AG04449 (cell line): ENCODE data around the gene ARHGEF38.
"Not testable (repeated sequence)": the region's sequence is repeated elsewhere in the genome, so short reads cannot be mapped to it uniquely, and the experiment has no call there.

Experiments
- CTCF ChIA-PET: fragments of 350-600 bp; formaldehyde crosslinking; extraction: SDS; loops from one replicate; lab custom pipeline; 2021; ENCODE audit warnings: antibody characterized with exemption; lab: Yijun Ruan, JAX
- POLR2A ChIA-PET: fragments of 400-600, 350-600 bp; formaldehyde crosslinking; extraction: SDS; loops from one replicate; lab custom pipeline; 2020; ENCODE audit warnings: antibody characterized with exemption, inconsistent platforms; lab: Yijun Ruan, JAX
- DNase-seq: peaks from one replicate; pipeline ENCODE4 v3.0.0-alpha.2; 2010; ENCODE audit warnings: low read depth, low spot score
- H3K4me3 ChIP-seq: 2 replicates; pipeline ENCODE4 v1.5.1; 2011; ENCODE audit warnings: low read depth, mild to moderate bottlenecking, control low read depth, low read length
- TF ChIP-seq, protein P1 (sequence below): IDR thresholded peaks from one replicate; pipeline ENCODE4 v1.5.1; 2011; ENCODE audit warnings: mild to moderate bottlenecking, moderate library complexity, low read length, control low read depth, inconsistent platforms; ENCODE audit not compliant: insufficient read depth; ENCODE audit errors: missing control alignments

Gene ARHGEF38

DNA sequence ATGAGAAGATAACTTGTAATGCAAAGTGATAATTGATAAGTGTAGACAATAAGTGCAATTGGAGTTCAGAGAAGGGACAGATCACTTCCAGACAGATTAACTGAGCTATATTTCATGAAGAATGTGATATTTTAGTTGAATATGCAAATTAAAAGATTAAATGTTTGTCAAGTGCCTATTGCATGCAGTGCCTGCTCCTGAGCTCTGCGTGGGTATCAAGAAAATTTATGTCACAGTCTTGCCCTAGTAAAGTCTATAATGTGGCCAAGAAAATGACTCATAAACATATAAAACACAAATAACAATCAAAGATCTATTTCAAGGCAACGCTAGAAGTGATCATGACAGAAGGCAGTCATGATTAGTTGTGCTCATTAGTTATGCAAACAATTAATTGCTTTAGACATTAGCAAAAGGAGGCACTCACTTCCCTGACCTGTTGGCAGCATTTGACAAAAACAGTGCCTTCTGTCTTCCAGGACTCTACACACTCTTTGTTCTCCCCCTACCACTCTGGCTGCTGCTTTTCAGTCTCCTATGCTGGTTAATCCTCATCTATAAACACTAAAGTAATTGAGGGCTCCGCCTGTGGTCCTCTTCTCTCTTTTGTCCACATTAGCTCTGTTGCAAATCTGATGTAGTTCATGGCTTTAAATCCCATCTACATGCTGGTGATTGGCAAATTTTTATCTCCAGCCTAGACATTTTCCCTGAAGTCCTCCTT lies 47.7 kb downstream of the ARHGEF38 start:
- H3K4me3 ChIP-seq = no peak overlapping the region
- ChIA-PET POLR2A (no interaction called here), CTCF (no interaction called here)
- DNase-seq = no peak
- TF ChIP-seq, protein P1, sequence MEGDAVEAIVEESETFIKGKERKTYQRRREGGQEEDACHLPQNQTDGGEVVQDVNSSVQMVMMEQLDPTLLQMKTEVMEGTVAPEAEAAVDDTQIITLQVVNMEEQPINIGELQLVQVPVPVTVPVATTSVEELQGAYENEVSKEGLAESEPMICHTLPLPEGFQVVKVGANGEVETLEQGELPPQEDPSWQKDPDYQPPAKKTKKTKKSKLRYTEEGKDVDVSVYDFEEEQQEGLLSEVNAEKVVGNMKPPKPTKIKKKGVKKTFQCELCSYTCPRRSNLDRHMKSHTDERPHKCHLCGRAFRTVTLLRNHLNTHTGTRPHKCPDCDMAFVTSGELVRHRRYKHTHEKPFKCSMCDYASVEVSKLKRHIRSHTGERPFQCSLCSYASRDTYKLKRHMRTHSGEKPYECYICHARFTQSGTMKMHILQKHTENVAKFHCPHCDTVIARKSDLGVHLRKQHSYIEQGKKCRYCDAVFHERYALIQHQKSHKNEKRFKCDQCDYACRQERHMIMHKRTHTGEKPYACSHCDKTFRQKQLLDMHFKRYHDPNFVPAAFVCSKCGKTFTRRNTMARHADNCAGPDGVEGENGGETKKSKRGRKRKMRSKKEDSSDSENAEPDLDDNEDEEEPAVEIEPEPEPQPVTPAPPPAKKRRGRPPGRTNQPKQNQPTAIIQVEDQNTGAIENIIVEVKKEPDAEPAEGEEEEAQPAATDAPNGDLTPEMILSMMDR = no peak

DNA sequence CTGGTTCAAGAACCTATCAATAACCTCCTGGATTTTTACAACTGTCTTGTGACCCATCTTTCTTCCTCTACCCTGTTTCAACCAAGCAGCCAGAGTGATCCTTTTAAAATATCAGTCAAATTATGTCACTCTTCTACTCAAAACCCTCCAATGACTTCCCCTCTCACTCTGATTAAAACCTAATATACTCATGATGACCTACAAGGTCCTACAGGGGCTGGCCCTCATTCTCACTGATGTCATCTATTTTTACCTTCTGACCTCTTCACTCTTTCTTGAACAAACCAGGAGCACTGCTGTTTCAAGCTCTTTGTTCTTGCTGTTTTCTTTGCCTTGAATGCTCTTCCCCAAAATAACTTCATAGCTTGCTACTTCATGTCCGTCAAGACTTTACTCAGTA lies 48.5 kb downstream of the ARHGEF38 start:
- H3K4me3 ChIP-seq = no peak overlapping the region
- DNase-seq = no peak
- POLR2A ChIA-PET = no interaction called here
- CTCF ChIA-PET = no interaction called here
- TF ChIP-seq, protein P1 = no peak

DNA sequence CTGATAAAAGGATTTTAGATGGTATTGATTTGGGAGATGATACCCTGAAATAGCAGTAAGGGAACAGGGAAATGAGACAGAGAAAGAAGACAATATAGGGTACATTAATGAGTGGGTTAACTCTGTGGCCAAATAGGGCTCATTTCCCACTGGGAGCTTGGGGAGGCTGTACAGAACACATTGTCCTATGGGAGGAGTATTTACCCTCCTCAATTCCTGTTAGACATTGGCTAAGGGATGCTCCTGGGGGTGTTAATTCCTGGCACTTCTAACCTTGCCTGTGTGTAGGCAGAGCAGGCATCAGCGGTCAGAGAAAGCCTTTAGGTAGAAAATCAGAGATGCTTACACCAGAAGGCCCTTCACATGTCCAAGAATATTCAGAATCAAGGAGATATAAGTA lies 49.0 kb downstream of the ARHGEF38 start:
- POLR2A ChIA-PET = no interaction called here
- no peak for DNase-seq
- CTCF ChIA-PET = no interaction called here
- no peak overlapping the region for H3K4me3 ChIP-seq
- TF ChIP-seq, protein P1 = no peak

DNA sequence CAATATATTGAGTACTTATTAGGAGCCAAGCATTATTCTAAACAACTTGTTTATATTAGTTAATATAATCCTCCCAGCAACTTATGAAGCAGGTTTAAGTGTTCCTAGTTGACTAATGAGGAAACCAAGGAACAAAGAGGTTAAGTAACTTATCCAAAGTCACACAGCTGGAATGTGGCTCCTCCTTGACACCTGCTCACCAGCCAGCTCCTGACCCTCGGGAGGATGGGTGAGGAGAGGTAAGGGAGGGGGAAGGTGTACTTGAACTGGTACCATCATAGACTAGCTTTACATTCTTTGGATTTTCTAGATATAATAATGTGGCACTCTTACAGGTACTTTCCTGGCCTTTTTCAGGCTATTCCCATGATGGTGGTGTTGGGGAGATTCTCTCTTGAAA lies 50.7 kb downstream of the ARHGEF38 start:
- no peak for DNase-seq
- POLR2A ChIA-PET = interaction anchor here (0.6 kb wide), 1 partner anchor 239 kb away, joined by 3 read pairs; no protein-coding TSS in a partner anchor
- TF ChIP-seq, protein P1 = no peak
- CTCF ChIA-PET = no interaction called here
- H3K4me3 ChIP-seq = no peak overlapping the region

DNA sequence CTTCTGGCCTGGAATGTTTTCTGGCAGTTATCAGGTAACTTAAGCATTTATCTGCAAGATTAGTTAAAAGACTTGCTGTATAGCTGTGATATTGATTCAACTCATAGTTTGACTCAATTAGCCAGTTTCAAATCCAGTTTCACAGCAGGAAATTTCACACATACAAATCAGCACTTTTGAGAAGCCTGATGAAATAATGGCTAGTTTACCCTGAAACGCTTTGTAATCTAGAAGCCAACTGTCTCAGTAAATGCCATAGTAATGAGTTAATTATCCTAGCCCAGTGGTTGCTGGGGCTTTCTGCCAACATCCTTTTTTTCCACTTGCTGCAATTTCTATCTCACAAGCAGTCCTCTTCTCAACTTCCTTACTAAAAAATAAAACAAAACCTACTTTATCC lies 53.1 kb downstream of the ARHGEF38 start:
- no peak for DNase-seq
- H3K4me3 ChIP-seq = no peak overlapping the region
- TF ChIP-seq, protein P1 = no peak
- CTCF ChIA-PET = no interaction called here
- POLR2A ChIA-PET = no interaction called here

DNA sequence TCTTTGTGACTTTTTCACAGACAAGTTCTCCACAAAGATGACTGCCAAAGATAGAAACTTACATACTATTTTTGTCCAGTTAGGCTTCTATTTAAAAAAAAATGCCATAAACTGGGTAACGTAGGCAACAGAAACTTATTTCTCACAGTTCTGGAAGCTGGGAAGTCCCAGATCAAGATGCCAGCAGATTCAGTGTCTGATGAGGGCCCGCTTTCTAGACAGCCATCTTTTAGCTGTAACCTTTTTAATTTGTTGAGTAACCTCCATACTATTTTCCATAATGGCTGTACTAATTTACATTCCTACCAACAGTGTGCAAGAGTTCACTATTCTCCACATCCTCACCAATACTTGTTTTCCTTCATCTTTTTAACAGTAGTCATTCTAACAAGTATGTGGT lies 55.5 kb downstream of the ARHGEF38 start:
- no peak overlapping the region for H3K4me3 ChIP-seq
- DNase-seq = no peak
- TF ChIP-seq, protein P1 = no peak
- ChIA-PET POLR2A (no interaction called here), CTCF (no interaction called here)

DNA sequence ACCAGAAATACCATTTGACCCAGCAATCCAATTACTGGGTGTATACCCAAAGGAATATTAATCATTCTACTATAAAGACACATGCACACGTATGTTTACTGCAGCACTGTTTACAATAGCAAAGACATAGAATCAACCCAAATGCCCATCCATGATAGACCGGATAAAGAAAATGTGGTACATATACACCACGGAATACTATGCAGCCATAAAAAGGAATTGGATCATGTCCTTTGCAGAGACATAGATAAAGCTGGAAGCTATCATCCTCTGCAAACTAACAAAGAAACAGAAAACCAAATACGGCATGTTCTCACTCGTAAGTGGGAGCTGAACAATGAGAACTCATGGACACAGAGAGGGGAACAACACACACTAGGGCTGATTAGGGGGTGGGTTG lies 57.4 kb downstream of the ARHGEF38 start:
- DNase-seq, POLR2A ChIA-PET, H3K4me3 ChIP-seq, CTCF ChIA-PET: not testable (repeated sequence)
